HEK293 (cell line): ENCODE results near the gene TOPORS.

Experiments used
- CTCF ChIP-seq: fragments of 450-650 bp; formaldehyde crosslinking; IDR thresholded peaks from 2 replicates; pipeline ENCODE4 v1.5.1; 2016; ENCODE audit warnings: missing biosample characterization, missing genetic modification characterization
- EGR2 ChIP-seq: fragments of 450-650 bp; formaldehyde crosslinking; IDR thresholded peaks from 2 replicates; pipeline ENCODE4 v1.5.1; 2016; ENCODE audit warnings: low read depth, missing biosample characterization, missing genetic modification characterization
- KLF10 ChIP-seq: fragments of 450-650 bp; IDR thresholded peaks from 2 replicates; pipeline ENCODE4 v1.5.1; 2018; ENCODE audit warnings: missing biosample characterization, mild to moderate bottlenecking, missing genetic modification characterization
- KLF9 ChIP-seq: fragments of 450-650 bp; formaldehyde crosslinking; IDR thresholded peaks from 2 replicates; pipeline ENCODE4 v1.5.1; 2016; ENCODE audit warnings: missing biosample characterization, missing genetic modification characterization, low read depth
- MZF1 ChIP-seq: fragments of 450-650 bp; formaldehyde crosslinking; IDR thresholded peaks from 2 replicates; pipeline ENCODE4 v1.5.1; 2017; ENCODE audit warnings: missing biosample characterization, missing genetic modification characterization, borderline replicate concordance
- SCRT1 ChIP-seq: fragments of 450-650 bp; formaldehyde crosslinking; IDR thresholded peaks from 2 replicates; pipeline ENCODE4 v1.5.1; 2016; ENCODE audit warnings: missing biosample characterization, missing genetic modification characterization, borderline replicate concordance
- SCRT2 ChIP-seq: fragments of 450-650 bp; formaldehyde crosslinking; IDR thresholded peaks from 2 replicates; pipeline ENCODE4 v1.5.1; 2016; ENCODE audit warnings: missing biosample characterization, missing genetic modification characterization
- YY2 ChIP-seq: fragments of 450-650 bp; formaldehyde crosslinking; IDR thresholded peaks from 2 replicates; pipeline ENCODE4 v1.5.1; 2016; ENCODE audit warnings: missing biosample characterization, missing genetic modification characterization
- ZBTB20 ChIP-seq: fragments of 450-650 bp; formaldehyde crosslinking; IDR thresholded peaks from 2 replicates; pipeline ENCODE4 v1.5.1; 2016; ENCODE audit warnings: missing biosample characterization, missing genetic modification characterization
- ZFP37 ChIP-seq: fragments of 450-650 bp; formaldehyde crosslinking; IDR thresholded peaks from 2 replicates; pipeline ENCODE4 v1.5.1; 2016; ENCODE audit warnings: missing biosample characterization, missing genetic modification characterization
- ZNF140 ChIP-seq: fragments of 450-650 bp; formaldehyde crosslinking; IDR thresholded peaks from 2 replicates; pipeline ENCODE4 v1.5.1; 2016; ENCODE audit warnings: missing biosample characterization, missing genetic modification characterization
- ZNF223 ChIP-seq: fragments of 450-650 bp; formaldehyde crosslinking; IDR thresholded peaks from 2 replicates; pipeline ENCODE4 v1.5.1; 2016; ENCODE audit warnings: missing biosample characterization, missing genetic modification characterization
- ZNF239 ChIP-seq: fragments of 450-650 bp; formaldehyde crosslinking; IDR thresholded peaks from 2 replicates; pipeline ENCODE4 v1.5.1; 2016; ENCODE audit warnings: missing biosample characterization, missing genetic modification characterization
- ZNF324 ChIP-seq: fragments of 450-650 bp; formaldehyde crosslinking; IDR thresholded peaks from 2 replicates; pipeline ENCODE4 v1.5.1; 2016; ENCODE audit warnings: missing biosample characterization, missing genetic modification characterization
- ZNF391 ChIP-seq: fragments of 450-650 bp; formaldehyde crosslinking; IDR thresholded peaks from 2 replicates; pipeline ENCODE4 v1.5.1; 2016; ENCODE audit warnings: low read depth, missing biosample characterization, missing genetic modification characterization, borderline replicate concordance
- ZNF473 ChIP-seq: fragments of 450-650 bp; formaldehyde crosslinking; IDR thresholded peaks from 2 replicates; pipeline ENCODE4 v1.5.1; 2017; ENCODE audit warnings: missing biosample characterization, missing genetic modification characterization
- ZNF514 ChIP-seq: fragments of 450-650 bp; formaldehyde crosslinking; IDR thresholded peaks from 2 replicates; pipeline ENCODE4 v1.5.1; 2016; ENCODE audit warnings: missing biosample characterization, missing genetic modification characterization
- ZNF518A ChIP-seq: fragments of 450-650 bp; formaldehyde crosslinking; conservative IDR thresholded peaks from 2 replicates; pipeline ENCODE4 v1.5.1; 2016; ENCODE audit warnings: low read depth, missing biosample characterization, missing genetic modification characterization
- ZNF580 ChIP-seq: fragments of 450-650 bp; formaldehyde crosslinking; IDR thresholded peaks from 2 replicates; pipeline ENCODE4 v1.5.1; 2016; ENCODE audit warnings: missing biosample characterization, missing genetic modification characterization
- ZNF600 ChIP-seq: fragments of 450-650 bp; formaldehyde crosslinking; IDR thresholded peaks from 2 replicates; pipeline ENCODE4 v1.5.1; 2016; ENCODE audit warnings: missing biosample characterization, missing genetic modification characterization
- ZNF623 ChIP-seq: fragments of 450-650 bp; formaldehyde crosslinking; IDR thresholded peaks from 2 replicates; pipeline ENCODE4 v1.5.1; 2016; ENCODE audit warnings: missing biosample characterization, missing genetic modification characterization
- TF ChIP-seq, protein P1 (sequence below): IDR thresholded peaks from 2 replicates; pipeline ENCODE4 v1.6.1; 2011; ENCODE audit warnings: mild to moderate bottlenecking, low read depth, low read length, borderline replicate concordance
- TF ChIP-seq, protein P2 (sequence below): fragments of 450-650 bp; formaldehyde crosslinking; IDR thresholded peaks from 2 replicates; pipeline ENCODE4 v1.5.1; 2017; ENCODE audit warnings: missing biosample characterization, missing genetic modification characterization
- TF ChIP-seq, protein P3 (sequence below): fragments of 450-650 bp; formaldehyde crosslinking; IDR thresholded peaks from 2 replicates; pipeline ENCODE4 v1.5.1; 2016; ENCODE audit warnings: missing biosample characterization, missing genetic modification characterization
- TF ChIP-seq, protein P4 (sequence below): fragments of 450-650 bp; formaldehyde crosslinking; IDR thresholded peaks from 2 replicates; pipeline ENCODE4 v1.5.1; 2016; ENCODE audit warnings: missing biosample characterization, missing genetic modification characterization

Gene TOPORS

GRCh38 chr9:32550562-32551275 is 1.7 kb downstream of the TOPORS start (continued):
- TF ChIP-seq EGR2 (tag by site-specific recombination) (peak; percentile 81), KLF9 (peak; percentile 88), CTCF (tag by site-specific recombination) (peak; percentile 65; the same call in 1 of the 2 replicates), ZBTB20 (tag by site-specific recombination) (peak; percentile 86), ZNF223 (tag by site-specific recombination) (peak; percentile 82; the same call in 1 of the 2 replicates), ZNF623 (tag by site-specific recombination) (no peak), SCRT1 (tag by site-specific recombination) (peak; percentile 32; the same call in 1 of the 2 replicates), ZNF518A (tag by site-specific recombination) (no peak; the same call in 1 of the 2 replicates), ZFP37 (tag by site-specific recombination) (no peak), ZNF473 (tag by site-specific recombination) (no peak), ZNF324 (tag by site-specific recombination) (no peak), ZNF239 (no peak), ZNF391 (tag by site-specific recombination) (no peak), ZNF140 (no peak), YY2 (tag by site-specific recombination) (no peak), ZNF514 (tag by site-specific recombination) (no peak), MZF1 (tag by site-specific recombination) (0 out of 2 replicates have a peak, but pooled peaks have one; percentile 94), ZNF600 (tag by site-specific recombination) (peak; percentile 30; the same call in 1 of the 2 replicates), KLF10 (tag by site-specific recombination) (peak; percentile 89), ZNF580 (tag by site-specific recombination) (peak; percentile 52; the same call in 1 of the 2 replicates), SCRT2 (tag by site-specific recombination) (peak; percentile 97)
- TF ChIP-seq, protein P1, sequence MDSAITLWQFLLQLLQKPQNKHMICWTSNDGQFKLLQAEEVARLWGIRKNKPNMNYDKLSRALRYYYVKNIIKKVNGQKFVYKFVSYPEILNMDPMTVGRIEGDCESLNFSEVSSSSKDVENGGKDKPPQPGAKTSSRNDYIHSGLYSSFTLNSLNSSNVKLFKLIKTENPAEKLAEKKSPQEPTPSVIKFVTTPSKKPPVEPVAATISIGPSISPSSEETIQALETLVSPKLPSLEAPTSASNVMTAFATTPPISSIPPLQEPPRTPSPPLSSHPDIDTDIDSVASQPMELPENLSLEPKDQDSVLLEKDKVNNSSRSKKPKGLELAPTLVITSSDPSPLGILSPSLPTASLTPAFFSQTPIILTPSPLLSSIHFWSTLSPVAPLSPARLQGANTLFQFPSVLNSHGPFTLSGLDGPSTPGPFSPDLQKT: no peak
- TF ChIP-seq, protein P2, sequence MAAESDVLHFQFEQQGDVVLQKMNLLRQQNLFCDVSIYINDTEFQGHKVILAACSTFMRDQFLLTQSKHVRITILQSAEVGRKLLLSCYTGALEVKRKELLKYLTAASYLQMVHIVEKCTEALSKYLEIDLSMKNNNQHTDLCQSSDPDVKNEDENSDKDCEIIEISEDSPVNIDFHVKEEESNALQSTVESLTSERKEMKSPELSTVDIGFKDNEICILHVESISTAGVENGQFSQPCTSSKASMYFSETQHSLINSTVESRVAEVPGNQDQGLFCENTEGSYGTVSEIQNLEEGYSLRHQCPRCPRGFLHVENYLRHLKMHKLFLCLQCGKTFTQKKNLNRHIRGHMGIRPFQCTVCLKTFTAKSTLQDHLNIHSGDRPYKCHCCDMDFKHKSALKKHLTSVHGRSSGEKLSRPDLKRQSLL: no peak
- TF ChIP-seq, protein P3, sequence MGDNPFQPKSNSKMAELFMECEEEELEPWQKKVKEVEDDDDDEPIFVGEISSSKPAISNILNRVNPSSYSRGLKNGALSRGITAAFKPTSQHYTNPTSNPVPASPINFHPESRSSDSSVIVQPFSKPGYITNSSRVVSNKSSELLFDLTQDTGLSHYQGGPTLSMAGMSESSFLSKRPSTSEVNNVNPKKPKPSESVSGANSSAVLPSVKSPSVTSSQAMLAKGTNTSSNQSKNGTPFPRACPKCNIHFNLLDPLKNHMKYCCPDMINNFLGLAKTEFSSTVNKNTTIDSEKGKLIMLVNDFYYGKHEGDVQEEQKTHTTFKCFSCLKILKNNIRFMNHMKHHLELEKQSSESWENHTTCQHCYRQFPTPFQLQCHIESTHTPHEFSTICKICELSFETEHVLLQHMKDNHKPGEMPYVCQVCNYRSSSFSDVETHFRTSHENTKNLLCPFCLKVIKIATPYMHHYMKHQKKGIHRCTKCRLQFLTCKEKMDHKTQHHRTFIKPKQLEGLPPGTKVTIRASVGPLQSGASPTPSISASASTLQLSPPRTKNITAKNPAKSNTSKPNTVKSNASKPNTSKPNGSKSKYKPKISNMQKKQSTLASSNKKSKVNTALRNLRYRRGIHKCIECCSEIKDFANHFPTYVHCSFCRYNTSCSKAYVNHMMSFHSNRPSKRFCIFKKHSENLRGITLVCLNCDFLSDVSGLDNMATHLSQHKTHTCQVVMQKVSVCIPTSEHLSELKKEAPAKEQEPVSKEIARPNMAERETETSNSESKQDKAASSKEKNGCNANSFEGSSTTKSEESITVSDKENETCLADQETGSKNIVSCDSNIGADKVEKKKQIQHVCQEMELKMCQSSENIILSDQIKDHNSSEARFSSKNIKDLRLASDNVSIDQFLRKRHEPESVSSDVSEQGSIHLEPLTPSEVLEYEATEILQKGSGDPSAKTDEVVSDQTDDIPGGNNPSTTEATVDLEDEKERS (tag by site-specific recombination): no peak
- TF ChIP-seq, protein P4, sequence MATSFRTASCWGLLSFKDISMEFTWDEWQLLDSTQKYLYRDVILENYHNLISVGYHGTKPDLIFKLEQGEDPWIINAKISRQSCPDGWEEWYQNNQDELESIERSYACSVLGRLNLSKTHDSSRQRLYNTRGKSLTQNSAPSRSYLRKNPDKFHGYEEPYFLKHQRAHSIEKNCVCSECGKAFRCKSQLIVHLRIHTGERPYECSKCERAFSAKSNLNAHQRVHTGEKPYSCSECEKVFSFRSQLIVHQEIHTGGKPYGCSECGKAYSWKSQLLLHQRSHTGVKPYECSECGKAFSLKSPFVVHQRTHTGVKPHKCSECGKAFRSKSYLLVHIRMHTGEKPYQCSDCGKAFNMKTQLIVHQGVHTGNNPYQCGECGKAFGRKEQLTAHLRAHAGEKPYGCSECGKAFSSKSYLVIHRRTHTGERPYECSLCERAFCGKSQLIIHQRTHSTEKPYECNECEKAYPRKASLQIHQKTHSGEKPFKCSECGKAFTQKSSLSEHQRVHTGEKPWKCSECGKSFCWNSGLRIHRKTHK: no peak
